Neural progenitor cell (in vitro differentiated cells): ENCODE results near the gene SOX10.

Experiments
- CTCF ChIP-seq: fragments of 200-600 bp; sonication (generic); IDR thresholded peaks from 2 replicates; pipeline ENCODE4 v1.5.1; 2017; ENCODE audit warnings: antibody characterized with exemption, mild to moderate bottlenecking
- EZH2 ChIP-seq: fragments of 200-600 bp; sonication (generic); IDR thresholded peaks from 2 replicates; pipeline ENCODE4 v1.6.1; 2017; ENCODE audit warnings: antibody characterized with exemption, mild to moderate bottlenecking, moderate library complexity
- EZH2phosphoT487 ChIP-seq: fragments of 200-600 bp; sonication (generic); IDR thresholded peaks from 2 replicates; pipeline ENCODE4 v1.6.1; 2017; ENCODE audit warnings: antibody characterized with exemption

- TF ChIP-seq EZH2phosphoT487 (no peak), CTCF (no peak), EZH2 (no peak)
Measured at GRCh38 chr22:37995460-37995859, 11.1 kb upstream of the SOX10 start.
